Fibroblast of lung (primary cell): ENCODE results near the gene PEPD.

Source experiments
- CTCF ChIP-seq, 2 donors: IDR thresholded peaks in 1 of 2; conservative IDR thresholded peaks in 1 of 2; 1 replicate in 1 of 2; 2 replicates in 1 of 2; pipeline ENCODE4 v1.5.1; 2011 to 2012; ENCODE audit warnings: low read length in 2 of 2, control low read depth in 1 of 2, inconsistent platforms in 1 of 2, low read depth in 1 of 2, mild to moderate bottlenecking in 1 of 2
- EZH2 ChIP-seq: IDR thresholded peaks from 2 replicates; pipeline ENCODE4 v1.5.1; 2012; ENCODE audit warnings: low read length, control low read depth, mild to moderate bottlenecking; ENCODE audit errors: missing control alignments

DNA sequence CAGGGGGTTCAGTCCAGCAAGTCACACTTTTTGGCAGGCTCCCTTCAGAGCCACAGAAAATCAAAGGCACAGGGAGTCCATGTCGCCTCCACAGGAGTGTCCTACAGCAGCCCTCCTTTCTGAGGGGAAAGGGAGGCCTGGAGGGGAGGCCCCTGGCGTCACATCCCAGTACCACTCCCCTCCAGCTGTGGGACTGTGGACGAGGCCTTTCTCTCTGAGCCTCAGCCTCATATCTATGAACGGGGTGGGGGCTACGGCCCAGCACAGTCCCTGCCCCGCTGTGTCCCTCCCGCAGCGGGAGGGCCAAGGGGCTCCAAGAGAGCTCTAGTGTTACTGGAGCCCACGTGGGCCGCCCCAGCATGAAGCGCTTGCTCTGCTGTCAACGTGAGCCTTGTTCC is 23.8 kb downstream of the PEPD start:
- TF ChIP-seq EZH2 (no peak), CTCF (conservative IDR thresholded peaks at IDR 0.05 in 1 of 2, IDR thresholded peaks at IDR 0.05 in 1 of 2; ENCODE audit: low read depth in 1 of 2, low read length in 2 of 2) (no peak)
